PFSK-1 (cell line): ENCODE data around the gene IL1A.

ENCODE experiments used
- FOXP2 ChIP-seq: optimal IDR thresholded peaks from 2 replicates; pipeline ENCODE3; 2011; ENCODE audit warnings: borderline replicate concordance, control low read depth, inconsistent platforms; ENCODE audit not compliant: insufficient read depth; ENCODE audit errors: extremely low read length, extremely low read depth
- POLR2AphosphoS5 ChIP-seq: IDR thresholded peaks from 2 replicates; pipeline ENCODE4 v1.6.1; 2012; ENCODE audit warnings: low read depth, mild to moderate bottlenecking, control low read depth, low read length, moderate library complexity
- TAF1 ChIP-seq: IDR thresholded peaks from 2 replicates; pipeline ENCODE4 v1.6.1; 2012; ENCODE audit warnings: low read length, control low read depth, borderline replicate concordance; ENCODE audit not compliant: insufficient read depth
- TF ChIP-seq, protein P1 (sequence below), 2 experiments: IDR thresholded peaks; 2 replicates each; pipeline versions ENCODE4 v1.6.1 to v1.8.0; 2011 to 2012; ENCODE audit warnings: low read depth in 2 of 2, low read length in 2 of 2, control low read depth in 1 of 2, inconsistent platforms in 1 of 2, mild to moderate bottlenecking in 1 of 2, moderate library complexity in 1 of 2; ENCODE audit not compliant: insufficient read depth in 1 of 2

GRCh38 chr2:112807233-112807807, 23.0 kb upstream of the IL1A start:
- TF ChIP-seq POLR2AphosphoS5 (no peak), TAF1 (no peak), FOXP2 (no peak)
- TF ChIP-seq, protein P1, sequence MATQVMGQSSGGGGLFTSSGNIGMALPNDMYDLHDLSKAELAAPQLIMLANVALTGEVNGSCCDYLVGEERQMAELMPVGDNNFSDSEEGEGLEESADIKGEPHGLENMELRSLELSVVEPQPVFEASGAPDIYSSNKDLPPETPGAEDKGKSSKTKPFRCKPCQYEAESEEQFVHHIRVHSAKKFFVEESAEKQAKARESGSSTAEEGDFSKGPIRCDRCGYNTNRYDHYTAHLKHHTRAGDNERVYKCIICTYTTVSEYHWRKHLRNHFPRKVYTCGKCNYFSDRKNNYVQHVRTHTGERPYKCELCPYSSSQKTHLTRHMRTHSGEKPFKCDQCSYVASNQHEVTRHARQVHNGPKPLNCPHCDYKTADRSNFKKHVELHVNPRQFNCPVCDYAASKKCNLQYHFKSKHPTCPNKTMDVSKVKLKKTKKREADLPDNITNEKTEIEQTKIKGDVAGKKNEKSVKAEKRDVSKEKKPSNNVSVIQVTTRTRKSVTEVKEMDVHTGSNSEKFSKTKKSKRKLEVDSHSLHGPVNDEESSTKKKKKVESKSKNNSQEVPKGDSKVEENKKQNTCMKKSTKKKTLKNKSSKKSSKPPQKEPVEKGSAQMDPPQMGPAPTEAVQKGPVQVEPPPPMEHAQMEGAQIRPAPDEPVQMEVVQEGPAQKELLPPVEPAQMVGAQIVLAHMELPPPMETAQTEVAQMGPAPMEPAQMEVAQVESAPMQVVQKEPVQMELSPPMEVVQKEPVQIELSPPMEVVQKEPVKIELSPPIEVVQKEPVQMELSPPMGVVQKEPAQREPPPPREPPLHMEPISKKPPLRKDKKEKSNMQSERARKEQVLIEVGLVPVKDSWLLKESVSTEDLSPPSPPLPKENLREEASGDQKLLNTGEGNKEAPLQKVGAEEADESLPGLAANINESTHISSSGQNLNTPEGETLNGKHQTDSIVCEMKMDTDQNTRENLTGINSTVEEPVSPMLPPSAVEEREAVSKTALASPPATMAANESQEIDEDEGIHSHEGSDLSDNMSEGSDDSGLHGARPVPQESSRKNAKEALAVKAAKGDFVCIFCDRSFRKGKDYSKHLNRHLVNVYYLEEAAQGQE (IDR thresholded peaks at IDR 0.05; ENCODE audit: insufficient read depth in 1 of 2, low read depth in 2 of 2, low read length in 2 of 2), result no peak
